Fibroblast of skin of scalp (primary cell): ENCODE results near the gene STK25.
"Not testable (repeated sequence)": the region's sequence is repeated elsewhere in the genome, so short reads cannot be mapped to it uniquely, and the experiment has no call there.

Source experiments
- DNase-seq: peaks from one replicate; pipeline ENCODE4 v3.0.0-alpha.2; 2013

STK25 gene

DNA sequence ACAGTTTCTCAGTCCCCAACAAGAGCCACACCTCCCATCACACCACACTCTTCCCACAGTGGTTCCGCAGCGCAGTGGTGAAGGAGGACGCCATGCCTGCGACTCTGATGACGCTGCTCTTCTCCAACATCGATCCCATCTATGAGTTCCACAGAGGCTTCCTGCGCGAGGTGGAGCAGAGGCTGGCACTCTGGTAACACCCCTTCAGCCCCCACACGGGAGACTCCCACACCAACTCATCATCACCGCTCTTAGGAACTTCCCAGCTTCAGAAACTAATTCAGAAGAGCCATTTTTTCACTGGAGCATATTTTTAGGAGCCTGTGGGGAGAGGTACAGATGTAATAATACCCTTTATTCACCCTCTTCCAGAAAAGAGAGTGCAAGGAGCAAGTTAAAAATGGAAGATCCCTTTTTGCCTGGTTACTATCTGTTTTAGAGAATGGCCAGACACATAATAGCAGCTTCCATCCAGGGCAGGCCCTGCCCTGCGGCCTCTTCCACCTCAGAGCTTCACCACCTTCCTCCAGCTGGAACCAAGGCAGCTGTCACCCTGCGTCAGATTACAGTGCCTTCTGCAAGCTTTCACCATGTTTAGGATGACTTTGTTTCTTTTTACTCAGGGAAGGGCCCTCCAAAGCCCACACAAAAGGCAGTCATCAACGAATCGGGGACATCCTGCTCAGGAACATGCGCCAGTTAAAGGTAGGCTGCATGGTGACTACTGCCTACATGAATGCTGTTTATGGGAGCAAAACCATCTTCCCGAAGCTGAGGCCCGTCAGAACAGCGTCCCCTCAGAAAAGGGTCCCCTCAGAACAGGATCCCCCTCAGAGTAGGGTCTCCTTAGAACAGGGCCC, 44.9 kb downstream of the STK25 start:
- no peak for DNase-seq

DNA sequence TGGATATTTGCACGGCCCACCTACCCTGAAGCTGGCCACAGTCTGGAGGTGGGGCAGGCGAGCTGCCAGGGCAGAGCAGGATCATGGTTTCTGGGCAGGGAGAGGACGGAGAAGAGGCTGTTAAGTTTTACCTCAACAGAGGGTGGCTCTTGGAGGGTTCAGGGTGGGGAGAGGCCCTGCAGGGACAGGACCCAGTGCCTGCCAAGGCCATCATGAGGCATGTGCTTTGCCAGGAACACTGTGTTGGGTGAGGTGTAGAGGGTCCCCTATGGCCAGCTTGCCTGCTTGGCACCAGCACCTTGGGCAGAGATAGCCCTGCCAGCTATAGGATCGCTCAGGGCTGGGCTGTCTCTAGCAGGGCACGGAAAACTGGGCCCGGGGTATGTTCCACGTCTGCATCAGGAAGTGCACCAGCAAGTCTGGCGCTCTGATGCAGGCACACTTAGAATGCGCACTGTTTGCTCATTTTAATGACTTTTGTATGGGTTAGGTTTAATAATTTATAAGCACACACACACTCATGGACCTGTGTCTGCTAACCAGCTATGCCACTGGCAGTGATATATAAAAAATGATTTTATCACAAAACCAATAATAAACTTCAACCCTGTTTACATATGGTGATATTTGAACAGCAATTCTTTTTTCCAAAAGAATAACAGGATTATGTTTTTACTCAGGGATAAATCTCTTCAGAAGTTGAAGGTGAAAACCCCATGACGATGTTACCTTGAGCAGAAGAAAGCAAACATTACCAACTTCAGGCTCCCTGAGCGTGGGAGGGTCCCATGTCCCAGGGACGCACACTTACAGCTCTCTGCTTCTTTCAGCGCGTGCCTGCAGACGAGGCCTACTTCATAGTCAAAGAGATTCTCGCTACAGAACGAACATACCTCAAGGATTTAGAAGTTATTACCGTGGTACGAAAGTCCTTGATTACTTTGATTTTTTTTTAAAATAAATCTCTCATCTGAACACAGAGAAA, 46.4 kb downstream of the STK25 start:
- no peak for DNase-seq

DNA sequence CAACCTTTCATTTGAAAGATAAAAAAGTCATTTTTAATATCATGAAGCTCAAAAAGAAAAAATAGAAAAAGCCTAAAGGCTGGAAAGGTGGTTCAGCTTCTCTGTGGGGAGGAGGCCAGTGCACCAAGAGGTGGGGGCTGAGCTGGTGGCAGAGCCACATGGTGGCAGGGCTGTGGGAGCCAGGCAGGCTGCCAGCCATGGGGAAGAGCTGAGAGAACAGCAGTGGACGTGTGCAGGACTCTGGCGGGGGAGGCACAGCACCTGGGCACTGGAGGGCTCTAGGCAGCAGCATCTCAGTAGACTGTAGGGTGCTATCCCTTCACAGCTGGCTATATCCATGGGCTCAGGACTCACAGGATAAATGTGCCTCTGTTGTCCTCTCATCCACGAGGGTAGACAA, 47.8 kb downstream of the STK25 start:
- no peak for DNase-seq

DNA sequence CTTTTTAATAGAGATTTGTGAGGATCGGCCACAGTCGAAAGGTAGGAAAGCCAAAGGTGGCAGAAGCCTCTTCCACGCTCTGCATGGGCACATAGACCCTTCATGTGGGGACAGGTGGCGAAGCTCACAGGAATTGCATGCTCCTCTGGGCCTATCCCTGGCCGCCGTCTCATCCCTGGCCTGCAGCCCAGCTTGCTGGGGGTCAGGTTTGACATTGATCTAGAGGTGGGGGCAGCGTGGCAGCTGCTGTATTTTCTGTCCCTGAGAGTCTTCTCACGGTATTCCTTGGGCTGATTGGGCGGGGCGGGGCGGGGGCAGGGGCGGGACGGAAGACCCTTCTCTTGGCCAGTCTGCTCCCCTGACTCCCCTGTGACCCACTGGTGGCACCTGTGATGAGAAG, 48.9 kb downstream of the STK25 start:
- no peak for DNase-seq

DNA sequence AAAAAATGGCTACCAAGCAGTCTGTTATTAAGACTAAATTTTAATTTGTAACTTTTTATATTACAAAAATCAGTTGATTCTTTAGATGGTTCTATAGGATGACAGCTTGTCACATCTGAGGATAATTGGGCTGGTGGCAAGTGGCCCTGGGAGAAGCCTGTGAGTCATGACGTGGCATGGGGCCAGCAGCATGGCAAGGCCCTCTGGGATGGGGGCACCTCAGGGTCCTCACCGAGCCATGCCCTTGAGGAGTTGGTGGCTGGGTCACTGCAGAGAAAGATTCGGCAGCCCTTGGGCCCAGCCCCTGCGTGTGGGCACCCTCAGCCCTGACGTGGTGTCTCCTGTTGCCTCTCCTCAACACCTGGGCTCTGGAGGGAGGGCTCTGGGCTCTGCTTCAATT, 49.7 kb downstream of the STK25 start:
- no peak for DNase-seq

DNA sequence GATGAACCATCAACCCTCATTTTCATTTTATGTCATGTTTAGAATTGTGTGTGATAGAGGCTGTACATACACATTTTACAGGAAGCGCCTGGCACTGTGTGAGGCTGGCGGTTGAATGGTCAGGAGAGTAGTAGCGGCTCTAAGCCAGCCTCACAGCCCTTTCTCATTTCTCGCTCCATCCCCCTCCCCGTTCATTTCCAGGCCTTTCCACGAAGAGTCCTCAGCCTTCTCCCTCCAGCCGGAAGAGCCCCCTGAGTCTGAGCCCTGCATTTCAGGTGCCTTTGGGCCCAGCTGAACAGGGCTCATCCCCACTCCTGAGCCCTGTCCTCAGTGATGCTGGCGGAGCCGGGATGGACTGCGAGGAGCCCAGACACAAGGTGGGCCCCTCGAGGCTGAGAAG, 51.8 kb downstream of the STK25 start:
- no peak for DNase-seq

DNA sequence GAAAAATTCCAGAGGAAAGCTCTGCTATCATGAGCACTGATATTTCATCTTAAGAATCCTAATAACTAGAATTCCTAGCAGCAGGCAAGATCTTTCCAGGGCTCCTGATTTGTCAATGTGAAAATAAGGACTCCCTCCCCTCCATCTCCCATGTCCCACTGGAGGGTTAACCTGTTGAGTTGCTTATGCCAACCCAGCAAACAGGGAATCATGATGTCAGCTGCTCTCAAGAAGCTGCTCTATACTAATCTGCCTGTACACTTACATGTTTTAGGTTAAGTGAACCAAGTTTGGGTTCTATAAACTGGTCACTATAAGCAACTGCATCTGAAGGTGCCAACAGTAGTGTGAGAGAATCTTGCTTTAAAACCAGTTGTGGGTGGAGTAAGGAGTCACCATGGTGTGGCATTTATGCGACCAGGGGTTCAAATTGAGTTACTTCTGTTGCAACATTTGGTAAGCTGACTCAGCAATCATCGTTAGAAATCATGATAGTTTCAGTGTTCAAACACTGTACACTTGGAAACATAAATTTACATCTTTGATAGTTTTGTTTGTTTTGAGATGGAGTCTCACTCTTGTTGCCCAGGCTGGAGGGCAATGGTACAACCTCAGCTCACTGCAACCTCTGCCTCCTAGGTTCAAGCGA, 53.4 kb downstream of the STK25 start:
- DNase-seq, result no peak

DNA sequence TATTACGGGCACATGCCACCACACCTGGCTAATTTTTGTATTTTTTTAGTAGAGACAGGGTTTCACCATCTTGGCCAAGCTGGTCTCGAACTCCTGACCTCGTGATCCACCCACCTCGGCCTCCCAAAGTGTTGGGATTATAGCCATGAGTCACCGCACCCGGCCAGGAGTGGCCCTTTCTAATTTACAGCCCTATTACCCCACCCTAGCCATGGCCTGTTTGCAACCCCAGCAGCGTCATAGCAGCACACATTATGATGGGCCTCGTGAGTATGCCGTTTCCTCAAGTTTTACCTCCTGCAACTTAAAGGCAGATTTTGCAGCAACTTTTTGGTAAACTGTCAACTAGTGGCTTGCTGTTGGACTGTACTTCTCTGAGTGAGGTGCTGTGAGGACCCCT, 54.5 kb downstream of the STK25 start:
- not testable (repeated sequence) for DNase-seq

DNA sequence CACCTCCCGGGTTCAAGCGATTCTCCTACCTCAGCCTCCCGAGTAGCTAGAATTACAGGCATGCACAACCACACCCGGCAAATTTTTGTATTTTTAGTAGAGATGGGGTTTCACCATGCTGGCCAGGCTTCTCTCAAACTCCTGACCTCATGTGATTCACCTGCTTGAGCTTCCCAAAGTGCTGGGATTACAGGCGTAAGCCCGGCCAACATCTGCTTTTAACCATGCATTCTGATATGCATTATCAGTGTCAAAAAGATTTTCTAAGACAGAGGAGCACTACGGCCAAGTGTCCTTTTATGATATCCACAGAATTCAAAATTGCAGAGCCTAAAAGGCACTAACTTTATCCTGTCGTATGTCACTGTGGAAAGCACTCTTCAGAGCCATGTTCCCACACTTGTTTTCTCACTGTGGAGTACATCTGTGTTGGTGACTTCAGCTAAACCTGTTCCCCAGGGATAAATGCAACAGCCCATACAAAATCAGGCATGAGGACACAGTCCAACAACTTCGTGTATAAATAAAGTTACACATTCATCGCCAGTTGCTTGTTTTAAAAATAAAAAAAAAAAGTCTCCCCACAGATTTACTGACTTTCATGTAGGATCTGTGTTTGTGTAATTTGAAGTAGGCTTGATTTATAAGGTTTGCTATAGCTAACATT, 56.4 kb downstream of the STK25 start:
- no peak for DNase-seq

DNA sequence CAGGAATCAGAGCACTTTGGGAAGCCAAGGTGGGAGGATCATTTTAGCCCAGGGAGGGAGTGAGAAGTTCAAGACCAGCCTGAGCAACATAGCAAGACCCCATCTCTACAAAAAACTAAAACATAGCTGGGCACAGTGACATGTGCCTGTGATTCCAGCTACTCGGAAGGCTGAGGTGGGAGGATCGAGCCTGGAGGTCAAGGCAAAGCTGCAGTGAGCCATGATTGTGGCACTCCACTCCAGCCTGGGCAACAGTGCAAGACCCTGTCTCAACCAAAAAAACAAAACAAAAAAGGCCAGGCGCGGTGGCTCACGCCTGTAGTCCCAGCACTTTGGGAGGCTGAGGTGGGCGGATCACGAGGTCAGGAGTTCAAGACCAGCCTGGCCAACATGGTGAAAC, 58.3 kb downstream of the STK25 start:
- DNase-seq, result not testable (repeated sequence)

DNA sequence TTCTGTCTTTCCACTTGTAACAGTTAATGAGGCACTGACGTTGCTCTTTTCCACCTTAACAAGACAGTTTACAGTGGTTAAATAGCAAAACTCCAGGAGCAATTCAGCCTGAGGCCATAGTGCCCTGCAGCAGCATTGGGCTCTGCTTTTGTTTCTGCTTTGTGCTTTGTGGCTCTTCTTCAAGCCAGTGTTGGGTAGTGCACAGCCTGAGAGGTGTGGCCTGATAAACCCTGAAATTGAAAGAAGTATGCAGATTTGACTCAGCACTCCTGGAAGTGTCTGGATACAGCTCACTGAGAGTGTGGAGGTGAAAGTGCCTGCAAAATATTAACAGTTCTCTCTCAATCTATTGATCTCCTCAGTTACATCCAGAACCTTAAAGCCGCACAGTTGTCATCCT, 63.0 kb downstream of the STK25 start:
- DNase-seq, result no peak

DNA sequence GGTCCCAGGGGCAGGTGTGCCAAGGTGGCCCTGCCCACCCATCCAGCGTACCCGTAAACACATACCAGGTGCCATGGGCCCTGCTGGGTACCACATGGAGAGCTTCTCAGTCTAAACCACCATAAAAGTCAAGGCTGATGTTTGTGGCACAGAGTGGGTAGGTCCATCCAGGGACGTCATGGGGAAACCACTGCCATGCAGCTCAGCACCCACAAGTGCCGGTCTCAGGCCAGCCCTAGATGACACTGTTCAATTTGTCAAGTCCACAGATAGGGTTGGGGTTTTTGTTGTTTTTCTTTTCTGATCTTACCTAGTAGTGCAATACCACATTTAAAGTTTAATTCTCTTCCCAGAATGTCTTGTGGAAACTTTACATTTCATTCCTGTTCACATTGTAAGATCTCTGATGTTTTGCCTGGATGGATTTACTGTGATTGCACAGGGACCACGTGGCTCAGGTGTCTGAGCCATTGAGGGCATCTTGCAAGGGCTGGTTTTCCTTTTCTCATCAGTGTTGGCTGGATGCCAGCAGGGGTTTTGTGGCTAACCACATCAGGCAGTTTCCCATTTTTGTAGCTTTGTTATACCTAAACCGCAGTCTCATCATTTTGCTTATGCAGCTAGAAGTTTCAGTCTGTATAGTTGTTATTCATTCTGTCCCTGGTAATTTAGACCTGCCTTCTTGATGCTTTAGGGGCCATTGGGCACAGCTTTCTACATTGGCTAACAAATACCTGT, 64.7 kb downstream of the STK25 start:
- DNase-seq, result peak; percentile 44
